Lung microvascular endothelial cell (primary cell): ENCODE data around the gene MYRIP. TPM values are rescaled to one million over a fixed set of nuclear protein-coding genes. Genes with fewer than 3 reads are reported as not detected.

ENCODE experiments used
- DNase-seq, 2 donors: peaks; one replicate each; pipeline versions ENCODE4 v3.0.0 to v3.0.0-alpha.2; 2010; ENCODE audit warnings: low read depth in 2 of 2
- total RNA-seq: library from RNA; depleted of rRNA; stranded (reverse); fragments of >200 nt; gene quantifications from 2 replicates; pipeline ENCODE4 v1.2.1, GENCODE V29; 2014

Gene MYRIP
- total RNA-seq, 1 donor from 2014 or later: 4.8 TPM

- no peak for DNase-seq
Measured at GRCh38 chr3:39965461-39965860, 156.1 kb downstream of the MYRIP start.

GRCh38 chr3:39965997-39966396 is 156.6 kb downstream of the MYRIP start:
- DNase-seq: no peak

- DNase-seq: no peak
Measured at GRCh38 chr3:39970982-39971381, 161.6 kb downstream of the MYRIP start.

- DNase-seq: no peak
Measured at GRCh38 chr3:39971559-39972031, 162.2 kb downstream of the MYRIP start.

GRCh38 chr3:39972508-39972907 is 163.1 kb downstream of the MYRIP start:
- no peak for DNase-seq

- peak in 1 of 2 donors; percentile 45 for DNase-seq
Measured at GRCh38 chr3:39977058-39977794, 167.8 kb downstream of the MYRIP start.

GRCh38 chr3:39978308-39978707 is 168.9 kb downstream of the MYRIP start:
- no peak for DNase-seq

GRCh38 chr3:39980058-39980457 is 170.6 kb downstream of the MYRIP start:
- no peak for DNase-seq

- no peak for DNase-seq
Measured at GRCh38 chr3:39980781-39981180, 171.4 kb downstream of the MYRIP start.

GRCh38 chr3:39981547-39982184 is 172.3 kb downstream of the MYRIP start:
- DNase-seq: peak in 1 of 2 donors; percentile 34

- DNase-seq: no peak
Measured at GRCh38 chr3:39982665-39983357, 173.4 kb downstream of the MYRIP start.

GRCh38 chr3:39989746-39990145 is 180.3 kb downstream of the MYRIP start:
- no peak for DNase-seq

- peak; percentile 64 to 70 for DNase-seq
Measured at GRCh38 chr3:39990532-39990931, 181.1 kb downstream of the MYRIP start.

GRCh38 chr3:40008796-40009195 is 199.4 kb downstream of the MYRIP start:
- no peak for DNase-seq

GRCh38 chr3:40009991-40010390 is 200.6 kb downstream of the MYRIP start:
- DNase-seq: no peak

- DNase-seq: no peak
Measured at GRCh38 chr3:40012381-40012780, 203.0 kb downstream of the MYRIP start.

GRCh38 chr3:40016391-40016790 is 207.0 kb downstream of the MYRIP start:
- no peak for DNase-seq

GRCh38 chr3:40018369-40018768 is 209.0 kb downstream of the MYRIP start:
- no peak for DNase-seq

- peak in 1 of 2 donors; percentile 27 for DNase-seq
Measured at GRCh38 chr3:40019376-40019775, 210.0 kb downstream of the MYRIP start.

- no peak for DNase-seq
Measured at GRCh38 chr3:40020689-40021088, 211.3 kb downstream of the MYRIP start.

GRCh38 chr3:40021338-40021737 is 211.9 kb downstream of the MYRIP start:
- DNase-seq: no peak

GRCh38 chr3:40022297-40022827 is 213.0 kb downstream of the MYRIP start:
- DNase-seq: no peak
